Trophoblast cell (in vitro differentiated cells and primary cell): ENCODE measurements around the gene NUMA1.
A peak's percentile ranks its signal among the peaks of the same experiment; 100 is the strongest.

ENCODE experiments used
- DNase-seq, 2 donors: peaks; one replicate each; pipeline ENCODE4 v3.0.0-alpha.2; 2016
- H2AFZ ChIP-seq: 2 replicates; pipeline ENCODE4 v1.6.1; 2013; ENCODE audit warnings: low read length, moderate library complexity, mild to moderate bottlenecking; ENCODE audit not compliant: insufficient read depth, poor library complexity
- H2AK5ac ChIP-seq: 2 replicates; pipeline ENCODE4 v1.6.1; 2013; ENCODE audit warnings: mild to moderate bottlenecking, low read length
- H2BK120ac ChIP-seq: 2 replicates; pipeline ENCODE4 v1.6.1; 2013; ENCODE audit warnings: low read length, mild to moderate bottlenecking, moderate library complexity; ENCODE audit not compliant: insufficient read depth, poor library complexity
- H2BK12ac ChIP-seq: 2 replicates; pipeline ENCODE4 v1.6.1; 2013; ENCODE audit warnings: mild to moderate bottlenecking, low read length, moderate library complexity
- H2BK5ac ChIP-seq: 2 replicates; pipeline ENCODE4 v1.6.1; 2013; ENCODE audit warnings: low read length, low read depth, moderate library complexity, mild to moderate bottlenecking; ENCODE audit not compliant: poor library complexity
- H3K14ac ChIP-seq: 2 replicates; pipeline ENCODE4 v1.6.1; 2013; ENCODE audit warnings: mild to moderate bottlenecking, low read length
- H3K18ac ChIP-seq: 2 replicates; pipeline ENCODE4 v1.6.1; 2013; ENCODE audit warnings: mild to moderate bottlenecking, low read length
- H3K23ac ChIP-seq: 2 replicates; pipeline ENCODE4 v1.6.1; 2013; ENCODE audit warnings: low read length
- H3K27ac ChIP-seq: 2 replicates; pipeline ENCODE4 v1.5.1; 2013; ENCODE audit warnings: low read depth, mild to moderate bottlenecking, inconsistent platforms, low read length, moderate library complexity
- H3K27me3 ChIP-seq: 2 replicates; pipeline ENCODE4 v1.6.1; 2013; ENCODE audit warnings: inconsistent platforms, mild to moderate bottlenecking, low read length, moderate library complexity; ENCODE audit not compliant: insufficient read depth
- H3K36me3 ChIP-seq, 2 experiments: 1 replicate in 1 of 2; 2 replicates in 1 of 2; pipeline ENCODE4 v1.6.1; 2013; ENCODE audit warnings: low read length in 2 of 2, mild to moderate bottlenecking in 2 of 2, moderate library complexity in 1 of 2; ENCODE audit not compliant: insufficient read depth in 2 of 2, control insufficient read depth in 1 of 2
- H3K4ac ChIP-seq: 2 replicates; pipeline ENCODE4 v1.6.1; 2013; ENCODE audit warnings: low read depth, mild to moderate bottlenecking, low read length, moderate library complexity
- H3K4me1 ChIP-seq, 2 experiments: 1 replicate in 1 of 2; 2 replicates in 1 of 2; pipeline ENCODE4 v1.6.1; 2013; ENCODE audit warnings: low read length in 2 of 2, mild to moderate bottlenecking in 2 of 2, moderate library complexity in 1 of 2; ENCODE audit not compliant: insufficient read depth in 2 of 2, control insufficient read depth in 1 of 2
- H3K4me2 ChIP-seq: 2 replicates; pipeline ENCODE4 v1.6.1; 2013; ENCODE audit warnings: inconsistent platforms, mild to moderate bottlenecking, low read length, moderate library complexity
- H3K4me3 ChIP-seq: 2 replicates; pipeline ENCODE4 v1.5.1; 2013; ENCODE audit warnings: mild to moderate bottlenecking, low read depth, low read length, inconsistent platforms
- H3K79me1 ChIP-seq: one replicate; pipeline ENCODE4 v1.6.1; 2013; ENCODE audit warnings: low read length
- H3K79me2 ChIP-seq: 2 replicates; pipeline ENCODE4 v1.6.1; 2013; ENCODE audit warnings: low read length, mild to moderate bottlenecking; ENCODE audit not compliant: control insufficient read depth, insufficient read depth, poor library complexity
- H3K9ac ChIP-seq: 2 replicates; pipeline ENCODE4 v1.6.1; 2013; ENCODE audit warnings: mild to moderate bottlenecking, low read length
- H3K9me3 ChIP-seq: 2 replicates; pipeline ENCODE4 v1.6.1; 2013; ENCODE audit warnings: low read depth, mild to moderate bottlenecking, control low read depth, inconsistent platforms, low read length; ENCODE audit not compliant: insufficient read depth
- H4K12ac ChIP-seq: 2 replicates; pipeline ENCODE4 v1.6.1; 2013; ENCODE audit warnings: low read depth, mild to moderate bottlenecking, low read length, moderate library complexity
- H4K8ac ChIP-seq: 2 replicates; pipeline ENCODE4 v1.6.1; 2013; ENCODE audit warnings: low read depth, mild to moderate bottlenecking, low read length, moderate library complexity
- H4K91ac ChIP-seq: one replicate; pipeline ENCODE4 v1.6.1; 2013; ENCODE audit warnings: low read depth, mild to moderate bottlenecking, low read length, moderate library complexity
- WGBS: extraction: QIAGEN DNeasy Blood & Tissue Kit; methylation state at CpG from one replicate; pipeline ENCODE4 v1.1.7; 2013; ENCODE audit warnings: missing lambda C conversion rate; ENCODE audit not compliant: insufficient read length, insufficient coverage; ENCODE audit errors: extremely low coverage; 5-methylcytosine and 5-hydroxymethylcytosine counted together

NUMA1 gene

DNA sequence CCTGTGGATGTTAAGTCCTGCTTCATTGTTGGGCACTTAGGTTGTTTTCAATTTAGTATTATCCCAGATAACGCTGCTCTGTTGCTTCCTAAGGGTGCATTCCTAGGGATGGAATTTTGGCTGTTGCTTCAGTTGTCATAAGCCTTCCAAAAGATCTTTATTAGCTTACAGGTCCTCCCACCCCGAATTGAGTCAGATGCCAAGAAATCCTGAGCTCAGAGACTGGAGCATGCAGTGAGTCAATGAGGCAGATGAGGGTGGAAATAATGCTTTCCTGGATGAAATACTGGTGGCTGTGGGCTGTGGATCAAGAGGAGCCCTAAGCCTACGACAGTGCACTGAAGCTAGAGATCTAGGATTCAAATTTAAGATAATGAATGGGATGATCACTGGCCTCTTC is 92.3 kb downstream of the NUMA1 start:
- Histone ChIP-seq H3K4me1 (no peaks in the 10 kb centered on the region), H3K9me3 (no peaks in the 10 kb centered on the region)

DNA sequence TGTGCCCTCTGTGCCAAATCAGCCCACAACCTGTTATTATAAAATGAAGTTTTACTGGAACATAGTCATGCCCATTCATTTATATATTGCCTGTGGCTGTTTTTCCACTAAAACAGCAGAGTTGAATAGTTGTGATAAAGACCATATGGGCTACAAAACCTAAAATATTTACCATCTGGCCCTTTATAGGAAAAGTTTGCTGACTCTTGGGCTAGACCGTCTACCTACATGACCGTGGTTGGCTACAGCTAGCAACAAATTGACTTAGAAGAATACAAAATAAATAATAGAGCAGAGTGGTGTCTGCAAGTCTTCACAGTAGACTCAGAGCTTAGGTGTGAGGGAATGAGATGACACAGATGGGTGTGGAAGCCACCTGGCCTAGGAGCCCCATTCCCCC is 92.8 kb downstream of the NUMA1 start:
- peak; percentile 56 to 71 for DNase-seq
- H3K36me3 ChIP-seq: peaks cover 5 to 12% of the 10 kb centered on the region in 2 experiments
- no peak overlapping the region for H3K18ac ChIP-seq
- H4K8ac ChIP-seq: no peak overlapping the region
- H3K9ac ChIP-seq: no peak overlapping the region
- no peaks in the 10 kb centered on the region for H3K4me1 ChIP-seq
- H2AK5ac ChIP-seq: no peak overlapping the region
- H2BK5ac ChIP-seq: no peak overlapping the region
- H3K79me1 ChIP-seq: no peaks in the 10 kb centered on the region
- H2AFZ ChIP-seq: no peak overlapping the region
- H3K4ac ChIP-seq: no peak overlapping the region
- no peaks in the 10 kb centered on the region for H3K9me3 ChIP-seq
- no peak overlapping the region for H3K27ac ChIP-seq
- no peaks in the 10 kb centered on the region for H3K27me3 ChIP-seq
- no peak overlapping the region for H4K91ac ChIP-seq
- H3K14ac ChIP-seq: no peak overlapping the region
- H3K4me2 ChIP-seq: no peak overlapping the region
- no CpG with 5 or more reads among the region's 2 CpGs for WGBS
- H4K12ac ChIP-seq: no peak overlapping the region
- H2BK120ac ChIP-seq: no peak overlapping the region
- H3K23ac ChIP-seq: no peak overlapping the region
- no peak overlapping the region for H3K4me3 ChIP-seq
- H3K79me2 ChIP-seq: no peaks in the 10 kb centered on the region
- no peak overlapping the region for H2BK12ac ChIP-seq

More for the DNA sequence above, 92.3 kb downstream of the NUMA1 start:
- Histone ChIP-seq H4K12ac (no peak overlapping the region), H3K18ac (no peak overlapping the region), H3K23ac (no peak overlapping the region), H4K8ac (no peak overlapping the region), H3K27ac (no peak overlapping the region), H2BK12ac (no peak overlapping the region), H3K4ac (no peak overlapping the region), H3K9ac (no peak overlapping the region), H3K36me3 (peaks cover 3 to 12% of the 10 kb centered on the region in 2 experiments), H3K79me2 (no peaks in the 10 kb centered on the region), H3K4me2 (no peak overlapping the region), H2BK5ac (no peak overlapping the region), H2AFZ (no peak overlapping the region), H4K91ac (no peak overlapping the region), H3K27me3 (no peaks in the 10 kb centered on the region), H2BK120ac (no peak overlapping the region), H2AK5ac (no peak overlapping the region), H3K4me3 (no peak overlapping the region), H3K79me1 (no peaks in the 10 kb centered on the region), H3K14ac (no peak overlapping the region)
- WGBS: no CpG with 5 or more reads among the region's 3 CpGs
- peak; percentile 89 to 94 for DNase-seq

DNA sequence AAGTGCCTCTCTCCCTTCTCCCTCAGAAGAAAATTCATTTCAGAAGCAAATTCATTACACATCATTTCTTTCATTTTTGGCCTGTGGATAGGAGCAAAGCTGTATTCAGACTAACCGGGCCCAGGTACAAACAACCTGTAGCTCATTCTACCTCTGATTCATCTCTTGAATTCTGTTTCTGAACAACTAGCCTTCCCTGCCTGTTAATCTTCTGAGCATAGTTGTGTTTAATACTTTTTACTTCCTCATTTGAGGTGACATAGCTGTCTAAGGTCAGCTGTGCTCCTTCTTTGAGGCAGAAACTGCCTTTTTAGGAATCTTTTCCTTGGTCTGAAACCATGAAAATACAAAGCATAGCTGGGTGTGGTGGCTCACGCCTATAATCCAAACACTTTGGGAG is 94.2 kb downstream of the NUMA1 start:
- Histone ChIP-seq H3K4ac (no peak overlapping the region), H3K79me2 (no peaks in the 10 kb centered on the region), H3K4me3 (no peak overlapping the region), H2AFZ (no peak overlapping the region), H2BK12ac (no peak overlapping the region), H3K27ac (no peak overlapping the region), H3K18ac (no peak overlapping the region), H3K9me3 (no peaks in the 10 kb centered on the region), H3K36me3 (peaks cover 5 to 12% of the 10 kb centered on the region in 2 experiments), H3K27me3 (no peaks in the 10 kb centered on the region), H4K91ac (no peak overlapping the region), H2BK120ac (no peak overlapping the region), H4K12ac (no peak overlapping the region), H2BK5ac (no peak overlapping the region), H3K79me1 (no peaks in the 10 kb centered on the region), H2AK5ac (no peak overlapping the region), H4K8ac (no peak overlapping the region), H3K9ac (no peak overlapping the region), H3K4me1 (no peaks in the 10 kb centered on the region), H3K4me2 (no peak overlapping the region), H3K23ac (no peak overlapping the region), H3K14ac (no peak overlapping the region)
- WGBS: no CpG with 5 or more reads among the region's 2 CpGs
- no peak for DNase-seq

GRCh38 chr11:71979602-71980001 is 100.7 kb downstream of the NUMA1 start:
- Histone ChIP-seq H3K14ac (no peak overlapping the region), H3K36me3 (peaks cover 6 to 7% of the 10 kb centered on the region in 2 experiments), H3K9ac (no peak overlapping the region), H3K4me1 (no peaks in the 10 kb centered on the region), H4K12ac (no peak overlapping the region), H2AK5ac (no peak overlapping the region), H3K27me3 (no peaks in the 10 kb centered on the region), H2BK120ac (no peak overlapping the region), H2BK5ac (no peak overlapping the region), H3K79me2 (no peaks in the 10 kb centered on the region), H3K79me1 (no peaks in the 10 kb centered on the region), H3K9me3 (no peaks in the 10 kb centered on the region), H4K91ac (no peak overlapping the region), H2AFZ (no peak overlapping the region), H3K27ac (no peak overlapping the region), H3K23ac (no peak overlapping the region), H3K18ac (no peak overlapping the region), H3K4ac (no peak overlapping the region), H4K8ac (no peak overlapping the region), H3K4me3 (no peak overlapping the region), H3K4me2 (no peak overlapping the region), H2BK12ac (no peak overlapping the region)
- no peak for DNase-seq
- WGBS: no CpG with 5 or more reads among the region's 3 CpGs
